NB4 (cell line): ENCODE data around the gene LTA4H.

Source experiments
- CTCF ChIP-seq: IDR thresholded peaks from one replicate; pipeline ENCODE4 v1.5.1; 2012; ENCODE audit warnings: low read depth, low read length
- MAX ChIP-seq: IDR thresholded peaks from 2 replicates; pipeline ENCODE4 v1.6.1; 2011; ENCODE audit warnings: low read depth, low read length
- MYC ChIP-seq: IDR thresholded peaks from 2 replicates; pipeline ENCODE4 v1.6.1; 2011; ENCODE audit warnings: low read depth, low read length
- POLR2A ChIP-seq: IDR thresholded peaks from 2 replicates; pipeline ENCODE4 v1.6.1; 2011; ENCODE audit warnings: mild to moderate bottlenecking; ENCODE audit not compliant: insufficient read length; ENCODE audit errors: extremely low read depth

GRCh38 chr12:95966287-95966870, 69.0 kb downstream of the LTA4H start:
- no peak for TF ChIP-seq CTCF
- no peak for TF ChIP-seq MAX
- no peak for TF ChIP-seq POLR2A
- TF ChIP-seq MYC: no peak
